Neural progenitor cell (in vitro differentiated cells): ENCODE data around the gene RIPOR3. TPM values are rescaled to one million over a fixed set of nuclear protein-coding genes. Genes with fewer than 3 reads are reported as not detected.

Experiments
- DNase-seq: peaks from one replicate; pipeline ENCODE4 v3.0.0-alpha.2; 2016; ENCODE audit warnings: low spot score
- H2AFZ ChIP-seq: fragments of 200-600 bp; sonication (generic); replicated peaks from 2 replicates; pipeline ENCODE4 v1.6.1; 2016; ENCODE audit warnings: antibody characterized with exemption
- H3F3A ChIP-seq: fragments of 200-600 bp; sonication (generic); 2 replicates; pipeline ENCODE4 v1.6.1; 2016; ENCODE audit warnings: antibody characterized with exemption, low read depth
- H3K27ac ChIP-seq: fragments of 200-600 bp; sonication (generic); 2 replicates; pipeline ENCODE4 v1.5.1; 2016; ENCODE audit warnings: mild to moderate bottlenecking
- H3K27me3 ChIP-seq: fragments of 200-600 bp; sonication (generic); 2 replicates; pipeline ENCODE4 v1.6.1; 2016; ENCODE audit warnings: mild to moderate bottlenecking, moderate library complexity
- H3K36me3 ChIP-seq: fragments of 200-600 bp; sonication (generic); 2 replicates; pipeline ENCODE4 v1.5.1; 2016
- H3K4me1 ChIP-seq: fragments of 200-600 bp; sonication (generic); 2 replicates; pipeline ENCODE4 v1.6.1; 2016; ENCODE audit warnings: mixed run types
- H3K4me2 ChIP-seq: fragments of 200-600 bp; sonication (generic); 2 replicates; pipeline ENCODE4 v1.6.1; 2016
- H3K4me3 ChIP-seq: fragments of 200-600 bp; sonication (generic); 2 replicates; pipeline ENCODE4 v1.5.1; 2016
- H3K79me2 ChIP-seq: fragments of 200-600 bp; sonication (generic); 2 replicates; pipeline ENCODE4 v1.6.1; 2016; ENCODE audit warnings: low read depth
- H3K9ac ChIP-seq: fragments of 200-600 bp; sonication (generic); 2 replicates; pipeline ENCODE4 v1.6.1; 2016
- H3K9me3 ChIP-seq: fragments of 200-600 bp; sonication (generic); 2 replicates; pipeline ENCODE4 v1.5.1; 2016; ENCODE audit warnings: low read depth
- H4K20me1 ChIP-seq: fragments of 200-600 bp; sonication (generic); 2 replicates; pipeline ENCODE4 v1.6.1; 2016; ENCODE audit warnings: low read depth
- H3K27ac Mint-ChIP-seq: 3 replicates; pipeline ENCODE4 v1.8.0; 2021; ENCODE audit warnings: mixed read lengths
- H3K27me3 Mint-ChIP-seq: 2 replicates; pipeline ENCODE4 v1.8.0; 2022; ENCODE audit warnings: low read depth, mild to moderate bottlenecking, inconsistent platforms, moderate library complexity, mixed read lengths; ENCODE audit not compliant: insufficient read depth
- H3K36me3 Mint-ChIP-seq: 3 replicates; pipeline ENCODE4 v1.8.0; 2021; ENCODE audit warnings: mixed read lengths
- H3K4me1 Mint-ChIP-seq: 3 replicates; pipeline ENCODE4 v1.8.0; 2021; ENCODE audit warnings: mixed read lengths
- H3K4me3 Mint-ChIP-seq: 3 replicates; pipeline ENCODE4 v1.8.0; 2021; ENCODE audit warnings: mild to moderate bottlenecking, moderate library complexity, mixed read lengths
- H3K9me3 Mint-ChIP-seq: 3 replicates; pipeline ENCODE4 v1.8.0; 2020; ENCODE audit warnings: mixed read lengths
- EZH2 ChIP-seq: fragments of 200-600 bp; sonication (generic); IDR thresholded peaks from 2 replicates; pipeline ENCODE4 v1.6.1; 2017; ENCODE audit warnings: antibody characterized with exemption, mild to moderate bottlenecking, moderate library complexity
- EZH2phosphoT487 ChIP-seq: fragments of 200-600 bp; sonication (generic); IDR thresholded peaks from 2 replicates; pipeline ENCODE4 v1.6.1; 2017; ENCODE audit warnings: antibody characterized with exemption
- total RNA-seq: library from RNA; depleted of rRNA; stranded (reverse); fragments of >200 nt; gene quantifications from 2 replicates; pipeline ENCODE4 v1.2.3, GENCODE V29; 2015; ENCODE audit warnings: low replicate concordance
- TF ChIP-seq, protein P1 (sequence below): fragments of 200-600 bp; sonication (generic); IDR thresholded peaks from 2 replicates; pipeline ENCODE4 v1.5.1; 2017; ENCODE audit warnings: antibody characterized with exemption, mild to moderate bottlenecking

Gene RIPOR3
- total RNA-seq, 1 donor from 2014 or later, result 1.2 TPM

- Histone ChIP-seq H2AFZ (no peak overlapping the region), H3K36me3 (no peaks in the 10 kb centered on the region), H3F3A (peaks cover 24% of the 10 kb centered on the region), H3K27ac (no peak overlapping the region), H3K4me3 (no peak overlapping the region), H3K4me1 (peaks cover 21% of the 10 kb centered on the region), H3K9me3 (no peaks in the 10 kb centered on the region), H3K27me3 (no peaks in the 10 kb centered on the region), H3K4me2 (no peak overlapping the region), H4K20me1 (no peaks in the 10 kb centered on the region), H3K79me2 (no peaks in the 10 kb centered on the region), H3K9ac (no peak overlapping the region)
- no peaks in the 10 kb centered on the region for H3K36me3 Mint-ChIP-seq
- no peak for TF ChIP-seq EZH2
- TF ChIP-seq, protein P1, sequence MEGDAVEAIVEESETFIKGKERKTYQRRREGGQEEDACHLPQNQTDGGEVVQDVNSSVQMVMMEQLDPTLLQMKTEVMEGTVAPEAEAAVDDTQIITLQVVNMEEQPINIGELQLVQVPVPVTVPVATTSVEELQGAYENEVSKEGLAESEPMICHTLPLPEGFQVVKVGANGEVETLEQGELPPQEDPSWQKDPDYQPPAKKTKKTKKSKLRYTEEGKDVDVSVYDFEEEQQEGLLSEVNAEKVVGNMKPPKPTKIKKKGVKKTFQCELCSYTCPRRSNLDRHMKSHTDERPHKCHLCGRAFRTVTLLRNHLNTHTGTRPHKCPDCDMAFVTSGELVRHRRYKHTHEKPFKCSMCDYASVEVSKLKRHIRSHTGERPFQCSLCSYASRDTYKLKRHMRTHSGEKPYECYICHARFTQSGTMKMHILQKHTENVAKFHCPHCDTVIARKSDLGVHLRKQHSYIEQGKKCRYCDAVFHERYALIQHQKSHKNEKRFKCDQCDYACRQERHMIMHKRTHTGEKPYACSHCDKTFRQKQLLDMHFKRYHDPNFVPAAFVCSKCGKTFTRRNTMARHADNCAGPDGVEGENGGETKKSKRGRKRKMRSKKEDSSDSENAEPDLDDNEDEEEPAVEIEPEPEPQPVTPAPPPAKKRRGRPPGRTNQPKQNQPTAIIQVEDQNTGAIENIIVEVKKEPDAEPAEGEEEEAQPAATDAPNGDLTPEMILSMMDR, result no peak
- TF ChIP-seq EZH2phosphoT487, result no peak
- no peaks in the 10 kb centered on the region for H3K9me3 Mint-ChIP-seq
- H3K4me1 Mint-ChIP-seq, result peaks cover 12% of the 10 kb centered on the region
- no peak overlapping the region for H3K27ac Mint-ChIP-seq
- peaks cover 6% of the 10 kb centered on the region for H3K27me3 Mint-ChIP-seq
- no peak for DNase-seq
- no peak overlapping the region for H3K4me3 Mint-ChIP-seq
Observed at GRCh38 chr20:50720582-50720981, 29.2 kb upstream of the RIPOR3 start.

GRCh38 chr20:50720026-50720425 is 28.7 kb upstream of the RIPOR3 start:
- H3K9ac ChIP-seq, result no peak overlapping the region
- H3K36me3 ChIP-seq, result no peaks in the 10 kb centered on the region
- H3K27me3 Mint-ChIP-seq, result peaks cover 6% of the 10 kb centered on the region
- no peaks in the 10 kb centered on the region for H3K79me2 ChIP-seq
- DNase-seq, result no peak
- no peak overlapping the region for H3K4me3 ChIP-seq
- H3F3A ChIP-seq, result peaks cover 18% of the 10 kb centered on the region
- no peaks in the 10 kb centered on the region for H3K9me3 ChIP-seq
- H3K4me1 ChIP-seq, result peaks cover 16% of the 10 kb centered on the region
- H3K36me3 Mint-ChIP-seq, result no peaks in the 10 kb centered on the region
- H4K20me1 ChIP-seq, result no peaks in the 10 kb centered on the region
- no peak overlapping the region for H3K4me3 Mint-ChIP-seq
- H3K9me3 Mint-ChIP-seq, result no peaks in the 10 kb centered on the region
- peaks cover 12% of the 10 kb centered on the region for H3K4me1 Mint-ChIP-seq
- TF ChIP-seq, protein P1, result no peak
- TF ChIP-seq EZH2 (no peak), EZH2phosphoT487 (no peak)
- H2AFZ ChIP-seq, result no peak overlapping the region
- no peaks in the 10 kb centered on the region for H3K27me3 ChIP-seq
- no peak overlapping the region for H3K27ac ChIP-seq
- no peak overlapping the region for H3K4me2 ChIP-seq
- no peak overlapping the region for H3K27ac Mint-ChIP-seq

DNA sequence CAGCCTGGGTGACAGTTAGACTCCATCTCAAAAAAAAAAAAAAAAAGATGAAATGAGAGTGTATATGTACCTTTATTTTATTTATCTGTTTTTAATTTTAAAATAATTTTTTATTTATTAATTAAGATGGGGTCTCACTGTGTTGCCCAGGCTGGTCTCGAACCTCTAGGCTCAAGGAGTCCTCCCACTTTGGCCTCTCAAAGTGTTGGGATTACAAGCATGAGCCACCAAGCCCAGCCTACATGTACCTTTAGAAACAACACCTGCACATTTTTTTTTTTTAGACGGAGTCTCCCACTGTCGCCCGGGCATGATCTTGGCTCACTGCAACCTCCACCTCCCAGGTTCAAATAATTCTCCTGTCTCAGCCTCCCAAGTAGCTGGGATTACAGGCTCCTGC is 28.0 kb upstream of the RIPOR3 start:
- no peak for TF ChIP-seq EZH2phosphoT487
- TF ChIP-seq, protein P1, result no peak
- TF ChIP-seq EZH2, result no peak

More for the DNA sequence above, 28.0 kb upstream of the RIPOR3 start:
- H3K4me1 Mint-ChIP-seq, result peaks cover 12% of the 10 kb centered on the region
- no peak overlapping the region for H3K4me3 Mint-ChIP-seq
- H3K4me2 ChIP-seq, result no peak overlapping the region
- no peaks in the 10 kb centered on the region for H3K79me2 ChIP-seq
- no peaks in the 10 kb centered on the region for H3K9me3 Mint-ChIP-seq
- H3K9me3 ChIP-seq, result no peaks in the 10 kb centered on the region
- peaks cover 9% of the 10 kb centered on the region for H3K27me3 Mint-ChIP-seq
- H3K36me3 Mint-ChIP-seq, result no peaks in the 10 kb centered on the region
- no peak overlapping the region for H3K9ac ChIP-seq
- H3K27ac Mint-ChIP-seq, result no peak overlapping the region
- H3K27me3 ChIP-seq, result no peaks in the 10 kb centered on the region
- H3K27ac ChIP-seq, result no peak overlapping the region
- no peak for DNase-seq
- no peak overlapping the region for H3K4me3 ChIP-seq
- no peaks in the 10 kb centered on the region for H3K36me3 ChIP-seq
- no peak overlapping the region for H2AFZ ChIP-seq
- no peaks in the 10 kb centered on the region for H4K20me1 ChIP-seq
- peaks cover 9% of the 10 kb centered on the region for H3K4me1 ChIP-seq
- H3F3A ChIP-seq, result peaks cover 11% of the 10 kb centered on the region
